CD4-positive, alpha-beta T cell treated with Interferon gamma for 1 hour (primary cell): ENCODE data around the gene CNTNAP2.

ENCODE experiments used
- DNase-seq: peaks from one replicate; pipeline ENCODE4 v3.0.0-alpha.2; 2020

Gene CNTNAP2

GRCh38 chr7:147810269-147810668 is 1693.7 kb downstream of the CNTNAP2 start:
- DNase-seq, result no peak

- no peak for DNase-seq
Measured at GRCh38 chr7:147811923-147812322, 1695.3 kb downstream of the CNTNAP2 start.

GRCh38 chr7:147813316-147813715 is 1696.7 kb downstream of the CNTNAP2 start:
- no peak for DNase-seq

- DNase-seq, result no peak
Measured at GRCh38 chr7:147818317-147818716, 1701.7 kb downstream of the CNTNAP2 start.

- no peak for DNase-seq
Measured at GRCh38 chr7:147824671-147825070, 1708.1 kb downstream of the CNTNAP2 start.

- no peak for DNase-seq
Measured at GRCh38 chr7:147829016-147829415, 1712.4 kb downstream of the CNTNAP2 start.

GRCh38 chr7:147833557-147833956 is 1717.0 kb downstream of the CNTNAP2 start:
- DNase-seq, result no peak

GRCh38 chr7:147833970-147834369 is 1717.4 kb downstream of the CNTNAP2 start:
- DNase-seq, result no peak

GRCh38 chr7:147852833-147853232 is 1736.2 kb downstream of the CNTNAP2 start:
- DNase-seq, result no peak

- DNase-seq, result no peak
Measured at GRCh38 chr7:147857152-147858140, 1740.8 kb downstream of the CNTNAP2 start.

GRCh38 chr7:147858421-147858820 is 1741.8 kb downstream of the CNTNAP2 start:
- DNase-seq, result no peak

- no peak for DNase-seq
Measured at GRCh38 chr7:147859033-147859432, 1742.4 kb downstream of the CNTNAP2 start.

GRCh38 chr7:147859486-147859885 is 1742.9 kb downstream of the CNTNAP2 start:
- no peak for DNase-seq

- no peak for DNase-seq
Measured at GRCh38 chr7:147861058-147861716, 1744.6 kb downstream of the CNTNAP2 start.

- DNase-seq, result no peak
Measured at GRCh38 chr7:147861945-147862344, 1745.3 kb downstream of the CNTNAP2 start.

- DNase-seq, result no peak
Measured at GRCh38 chr7:147869456-147869855, 1752.9 kb downstream of the CNTNAP2 start.

- DNase-seq, result no peak
Measured at GRCh38 chr7:147878912-147879661, 1762.5 kb downstream of the CNTNAP2 start.

- no peak for DNase-seq
Measured at GRCh38 chr7:147885869-147886268, 1769.3 kb downstream of the CNTNAP2 start.

GRCh38 chr7:147894271-147894670 is 1777.7 kb downstream of the CNTNAP2 start:
- no peak for DNase-seq

- DNase-seq, result no peak
Measured at GRCh38 chr7:147896121-147896520, 1779.5 kb downstream of the CNTNAP2 start.

- DNase-seq, result no peak
Measured at GRCh38 chr7:147903536-147904218, 1787.1 kb downstream of the CNTNAP2 start.

- DNase-seq, result no peak
Measured at GRCh38 chr7:147904219-147904576, 1787.6 kb downstream of the CNTNAP2 start.
